Measurements from ENCODE around the gene RBBP8NL.

The RBBP8NL gene

GRCh38 chr20:62425281-62426058 is 1.9 kb downstream of the RBBP8NL start:
- no peak overlapping the region for H3K4me3 ChIP-seq (ENCODE audit: low read depth, low read length)
- no peak for TF ChIP-seq CTCF (IDR thresholded peaks at IDR 0.05; ENCODE audit: borderline replicate concordance, insufficient read depth, low read depth, low read length)

GRCh38 chr20:62424249-62425107 is 2.9 kb downstream of the RBBP8NL start:
- H3K4me3 ChIP-seq (ENCODE audit: low read depth, low read length), result no peak overlapping the region
- TF ChIP-seq CTCF (IDR thresholded peaks at IDR 0.05; ENCODE audit: borderline replicate concordance, insufficient read depth, low read depth, low read length), result no peak

GRCh38 chr20:62423326-62423706 is 4.0 kb downstream of the RBBP8NL start:
- no peak overlapping the region for H3K4me3 ChIP-seq (ENCODE audit: low read depth, low read length)
- TF ChIP-seq CTCF (IDR thresholded peaks at IDR 0.05; ENCODE audit: borderline replicate concordance, insufficient read depth, low read depth, low read length), result no peak

DNA sequence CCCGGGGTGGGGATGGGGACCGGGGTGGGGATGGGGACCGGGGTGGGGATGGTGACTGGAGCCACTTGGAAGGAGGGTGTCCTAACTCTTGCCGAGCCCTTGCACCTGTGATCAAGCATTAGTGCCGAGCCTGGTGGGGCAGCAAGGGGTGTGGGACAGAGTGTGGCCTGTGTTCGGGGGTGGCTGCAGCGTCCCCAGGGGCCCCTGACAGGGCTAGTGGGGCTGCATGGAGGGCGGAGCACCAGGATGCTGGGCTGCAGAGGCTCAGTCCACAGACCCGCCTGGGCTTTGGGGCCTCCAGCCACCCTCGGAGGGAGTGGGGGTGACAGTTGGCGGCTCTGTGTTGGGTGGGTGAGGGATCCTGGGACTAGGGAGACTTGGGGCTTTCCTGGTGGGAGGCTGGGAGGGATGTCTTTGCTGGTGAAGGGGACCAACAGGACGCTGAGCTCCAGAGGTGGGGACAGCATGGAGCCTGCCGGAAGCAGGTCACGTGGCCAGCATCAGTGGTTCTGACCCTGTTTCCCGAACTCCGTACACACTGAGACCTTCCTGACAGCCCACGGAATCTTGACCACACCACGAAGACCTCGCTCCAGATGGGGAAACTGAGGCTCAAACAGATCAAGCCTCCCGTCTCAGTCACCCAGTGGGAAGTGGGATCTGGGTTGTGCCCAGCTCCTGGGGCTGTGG is 4.6 kb downstream of the RBBP8NL start:
- no peak for TF ChIP-seq CTCF (IDR thresholded peaks at IDR 0.05; ENCODE audit: borderline replicate concordance, insufficient read depth, low read depth, low read length)
- H3K4me3 ChIP-seq (ENCODE audit: low read depth, low read length), result no peak overlapping the region

DNA sequence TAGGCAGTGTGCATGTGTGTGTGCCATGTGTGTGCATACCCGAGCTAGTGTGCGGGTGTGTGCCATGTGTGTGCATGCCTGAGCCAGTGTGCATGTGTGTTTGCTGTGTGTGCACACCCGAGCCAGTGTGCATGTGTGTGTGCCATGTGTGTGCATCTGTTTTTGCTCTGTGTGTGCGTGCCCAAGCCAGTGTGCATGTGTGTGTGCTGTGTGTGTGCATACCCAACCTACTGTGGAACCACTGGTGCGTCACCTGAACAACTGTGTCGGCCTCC is 5.7 kb downstream of the RBBP8NL start:
- H3K4me3 ChIP-seq (ENCODE audit: low read depth, low read length), result no peak overlapping the region
- TF ChIP-seq CTCF (IDR thresholded peaks at IDR 0.05; ENCODE audit: borderline replicate concordance, insufficient read depth, low read depth, low read length), result no peak

GRCh38 chr20:62420846-62421715 is 6.3 kb downstream of the RBBP8NL start:
- H3K4me3 ChIP-seq (ENCODE audit: low read depth, low read length), result no peak overlapping the region
- no peak for TF ChIP-seq CTCF (IDR thresholded peaks at IDR 0.05; ENCODE audit: borderline replicate concordance, insufficient read depth, low read depth, low read length)

Data from GM12875 (cell line).